HEK293 (cell line): ENCODE results near the gene EGFL8.

Experiments
- CTCF ChIA-PET: fragments of 350-600 bp; formaldehyde crosslinking; extraction: SDS; loops from one replicate; lab custom pipeline; 2021; ENCODE audit warnings: antibody characterized with exemption; lab: Yijun Ruan, JAX
- POLR2A ChIA-PET: fragments of 300-600 bp; formaldehyde crosslinking; extraction: SDS; loops from one replicate; lab custom pipeline; 2020; ENCODE audit warnings: antibody characterized with exemption, inconsistent platforms; lab: Yijun Ruan, JAX
- H3K27ac ChIP-seq: fragments of 200-500 bp; sonication (Bioruptor generic); 2 replicates; pipeline ENCODE4 v1.5.1; 2014; ENCODE audit warnings: low read depth, low read length, control low read depth, inconsistent platforms; ENCODE audit errors: extremely low read depth
- H3K36me3 ChIP-seq, 2 experiments: fragments of 200-500 bp in 1 of 2; sonication (Bioruptor generic) in 1 of 2; 1 replicate in 1 of 2; 2 replicates in 1 of 2; pipeline ENCODE4 v1.5.1; 2014 to 2017; ENCODE audit warnings: inconsistent platforms in 2 of 2, low read length in 2 of 2; ENCODE audit not compliant: control insufficient read depth in 2 of 2, insufficient read depth in 1 of 2
- H3K4me1 ChIP-seq: fragments of 200-500 bp; sonication (Bioruptor generic); 2 replicates; pipeline ENCODE4 v1.5.1; 2014; ENCODE audit warnings: mild to moderate bottlenecking, low read length, inconsistent platforms; ENCODE audit not compliant: control insufficient read depth, insufficient read depth
- H3K4me3 ChIP-seq: 2 replicates; pipeline ENCODE4 v1.5.1; 2011; ENCODE audit warnings: low read depth, mild to moderate bottlenecking, control low read depth, low read length, moderate library complexity
- H3K9me3 ChIP-seq: fragments of 200-500 bp; sonication (Bioruptor generic); 2 replicates; pipeline ENCODE4 v1.5.1; 2014; ENCODE audit warnings: low read depth, low read length, inconsistent platforms; ENCODE audit not compliant: control insufficient read depth, insufficient read depth
- SCRT2 ChIP-seq: fragments of 450-650 bp; formaldehyde crosslinking; IDR thresholded peaks from 2 replicates; pipeline ENCODE4 v1.5.1; 2016; ENCODE audit warnings: missing biosample characterization, missing genetic modification characterization
- YY1 ChIP-seq: fragments of 450-650 bp; formaldehyde crosslinking; IDR thresholded peaks from 2 replicates; pipeline ENCODE4 v1.5.1; 2018; ENCODE audit warnings: missing biosample characterization, missing genetic modification characterization
- YY2 ChIP-seq: fragments of 450-650 bp; formaldehyde crosslinking; IDR thresholded peaks from 2 replicates; pipeline ENCODE4 v1.5.1; 2016; ENCODE audit warnings: missing biosample characterization, missing genetic modification characterization
- ZBTB21 ChIP-seq: fragments of 450-650 bp; formaldehyde crosslinking; IDR thresholded peaks from 2 replicates; pipeline ENCODE4 v1.5.1; 2017; ENCODE audit warnings: missing biosample characterization, missing genetic modification characterization
- ZBTB7A ChIP-seq: fragments of 450-650 bp; formaldehyde crosslinking; IDR thresholded peaks from 2 replicates; pipeline ENCODE4 v1.5.1; 2016; ENCODE audit warnings: low read depth, missing biosample characterization, missing genetic modification characterization
- ZIC2 ChIP-seq: fragments of 450-650 bp; formaldehyde crosslinking; IDR thresholded peaks from 2 replicates; pipeline ENCODE4 v1.5.1; 2016; ENCODE audit warnings: missing biosample characterization, missing genetic modification characterization
- ZNF140 ChIP-seq: fragments of 450-650 bp; formaldehyde crosslinking; IDR thresholded peaks from 2 replicates; pipeline ENCODE4 v1.5.1; 2016; ENCODE audit warnings: missing biosample characterization, missing genetic modification characterization
- ZNF2 ChIP-seq: fragments of 450-650 bp; formaldehyde crosslinking; IDR thresholded peaks from 2 replicates; pipeline ENCODE4 v1.5.1; 2016; ENCODE audit warnings: missing biosample characterization, missing genetic modification characterization
- ZNF211 ChIP-seq: fragments of 450-650 bp; formaldehyde crosslinking; IDR thresholded peaks from 2 replicates; pipeline ENCODE4 v1.5.1; 2016; ENCODE audit warnings: low read depth, missing biosample characterization, missing genetic modification characterization
- ZNF239 ChIP-seq: fragments of 450-650 bp; formaldehyde crosslinking; IDR thresholded peaks from 2 replicates; pipeline ENCODE4 v1.5.1; 2016; ENCODE audit warnings: missing biosample characterization, missing genetic modification characterization
- ZNF324 ChIP-seq: fragments of 450-650 bp; formaldehyde crosslinking; IDR thresholded peaks from 2 replicates; pipeline ENCODE4 v1.5.1; 2016; ENCODE audit warnings: missing biosample characterization, missing genetic modification characterization
- ZNF391 ChIP-seq: fragments of 450-650 bp; formaldehyde crosslinking; IDR thresholded peaks from 2 replicates; pipeline ENCODE4 v1.5.1; 2016; ENCODE audit warnings: low read depth, missing biosample characterization, missing genetic modification characterization, borderline replicate concordance
- ZNF473 ChIP-seq: fragments of 450-650 bp; formaldehyde crosslinking; IDR thresholded peaks from 2 replicates; pipeline ENCODE4 v1.5.1; 2017; ENCODE audit warnings: missing biosample characterization, missing genetic modification characterization
- ZNF677 ChIP-seq: fragments of 450-650 bp; IDR thresholded peaks from 2 replicates; pipeline ENCODE4 v1.5.0; 2018; ENCODE audit warnings: missing biosample characterization, mild to moderate bottlenecking, missing genetic modification characterization, moderate library complexity
- ZNF76 ChIP-seq: fragments of 450-650 bp; formaldehyde crosslinking; IDR thresholded peaks from 2 replicates; pipeline ENCODE4; 2016; ENCODE audit warnings: low read depth, missing biosample characterization, missing genetic modification characterization, borderline replicate concordance
- ZNF785 ChIP-seq: fragments of 450-650 bp; formaldehyde crosslinking; IDR thresholded peaks from 2 replicates; pipeline ENCODE4 v1.5.1; 2016; ENCODE audit warnings: missing biosample characterization, missing genetic modification characterization
- ZNF837 ChIP-seq: fragments of 450-650 bp; formaldehyde crosslinking; IDR thresholded peaks from 2 replicates; pipeline ENCODE4 v1.5.1; 2016; ENCODE audit warnings: missing biosample characterization, missing genetic modification characterization
- ZSCAN16 ChIP-seq: fragments of 450-650 bp; formaldehyde crosslinking; IDR thresholded peaks from 2 replicates; pipeline ENCODE4 v1.5.1; 2016; ENCODE audit warnings: missing biosample characterization, missing genetic modification characterization
- ZXDB ChIP-seq: fragments of 450-650 bp; formaldehyde crosslinking; IDR thresholded peaks from 2 replicates; pipeline ENCODE4 v1.5.1; 2016; ENCODE audit warnings: missing biosample characterization, missing genetic modification characterization
- TF ChIP-seq, protein P1 (sequence below): fragments of 450-650 bp; formaldehyde crosslinking; IDR thresholded peaks from 2 replicates; pipeline ENCODE4 v1.5.1; 2016; ENCODE audit warnings: missing biosample characterization, missing genetic modification characterization
- TF ChIP-seq, protein P2 (sequence below): fragments of 450-650 bp; formaldehyde crosslinking; IDR thresholded peaks from 2 replicates; pipeline ENCODE4 v1.5.1; 2016; ENCODE audit warnings: missing biosample characterization, missing genetic modification characterization
- TF ChIP-seq, protein P3 (sequence below): fragments of 450-650 bp; formaldehyde crosslinking; IDR thresholded peaks from 2 replicates; pipeline ENCODE4 v1.5.1; 2017; ENCODE audit warnings: missing biosample characterization, missing genetic modification characterization
- TF ChIP-seq, protein P4 (sequence below): fragments of 450-650 bp; formaldehyde crosslinking; conservative IDR thresholded peaks from 2 replicates; pipeline ENCODE4 v1.5.1; 2016; ENCODE audit warnings: low read depth, missing biosample characterization, missing genetic modification characterization
- TF ChIP-seq, protein P5 (sequence below): fragments of 450-650 bp; formaldehyde crosslinking; IDR thresholded peaks from 2 replicates; pipeline ENCODE4 v1.5.1; 2016; ENCODE audit warnings: missing biosample characterization, missing genetic modification characterization

Gene EGFL8

DNA sequence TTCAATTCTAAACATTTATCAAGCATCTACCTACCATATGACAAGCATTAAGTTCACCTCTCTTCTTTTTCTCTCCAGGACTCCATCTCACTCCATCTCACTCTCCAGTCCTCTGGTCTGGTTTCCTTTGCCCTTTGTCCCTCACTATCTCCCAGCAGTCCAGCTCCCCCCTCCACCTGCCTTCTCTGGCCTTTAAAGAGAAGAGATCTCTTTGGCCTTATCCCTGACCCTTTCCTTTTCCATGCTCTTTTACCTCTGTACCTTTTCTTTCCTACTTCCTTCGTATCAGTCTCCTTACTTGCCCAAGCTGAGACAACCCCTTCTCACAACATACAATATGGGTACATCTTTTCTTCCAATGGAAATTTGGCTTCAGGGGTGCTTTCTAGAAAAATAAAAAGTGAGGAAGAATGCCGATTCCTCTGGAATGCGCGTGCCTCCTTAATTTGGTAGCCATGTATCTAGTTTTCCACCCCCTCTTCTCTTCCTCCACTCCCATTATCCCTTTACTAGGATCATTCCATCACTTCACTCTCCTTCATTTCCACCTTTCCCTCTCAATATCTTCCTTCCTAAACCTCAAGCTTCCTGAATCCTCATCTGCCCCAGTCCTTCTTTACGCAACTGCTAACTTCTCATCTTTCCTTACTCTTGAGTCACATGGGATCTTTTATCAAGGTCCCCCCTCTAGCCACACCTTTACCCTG lies 12.2 kb downstream of the EGFL8 start (continued):
- TF ChIP-seq ZNF239 (tag by site-specific recombination) (no peak), ZIC2 (tag by site-specific recombination) (no peak), ZNF473 (tag by site-specific recombination) (no peak), SCRT2 (tag by site-specific recombination) (no peak), YY1 (no peak), ZSCAN16 (no peak), YY2 (tag by site-specific recombination) (no peak), ZNF140 (tag by site-specific recombination) (no peak), ZNF211 (no peak), ZBTB7A (tag by site-specific recombination) (no peak), ZNF2 (tag by site-specific recombination) (peak; percentile 34; the same call in 1 of the 2 replicates), ZNF837 (tag by site-specific recombination) (no peak), ZNF391 (tag by site-specific recombination) (0 out of 2 replicates have a peak, but pooled peaks have one; percentile 44), ZNF324 (peak; percentile 48; the same call in 1 of the 2 replicates), ZBTB21 (tag by site-specific recombination) (no peak)
- TF ChIP-seq, protein P1, sequence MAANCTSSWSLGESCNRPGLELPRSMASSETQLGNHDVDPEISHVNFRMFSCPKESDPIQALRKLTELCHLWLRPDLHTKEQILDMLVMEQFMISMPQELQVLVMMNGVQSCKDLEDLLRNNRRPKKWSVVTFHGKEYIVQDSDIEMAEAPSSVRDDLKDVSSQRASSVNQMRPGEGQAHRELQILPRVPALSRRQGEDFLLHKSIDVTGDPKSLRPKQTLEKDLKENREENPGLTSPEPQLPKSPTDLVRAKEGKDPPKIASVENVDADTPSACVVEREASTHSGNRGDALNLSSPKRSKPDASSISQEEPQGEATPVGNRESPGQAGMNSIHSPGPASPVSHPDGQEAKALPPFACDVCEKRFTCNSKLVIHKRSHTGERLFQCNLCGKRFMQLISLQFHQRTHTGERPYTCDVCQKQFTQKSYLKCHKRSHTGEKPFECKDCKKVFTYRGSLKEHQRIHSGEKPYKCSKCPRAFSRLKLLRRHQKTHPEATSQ (tag by site-specific recombination), result no peak
- TF ChIP-seq, protein P2, sequence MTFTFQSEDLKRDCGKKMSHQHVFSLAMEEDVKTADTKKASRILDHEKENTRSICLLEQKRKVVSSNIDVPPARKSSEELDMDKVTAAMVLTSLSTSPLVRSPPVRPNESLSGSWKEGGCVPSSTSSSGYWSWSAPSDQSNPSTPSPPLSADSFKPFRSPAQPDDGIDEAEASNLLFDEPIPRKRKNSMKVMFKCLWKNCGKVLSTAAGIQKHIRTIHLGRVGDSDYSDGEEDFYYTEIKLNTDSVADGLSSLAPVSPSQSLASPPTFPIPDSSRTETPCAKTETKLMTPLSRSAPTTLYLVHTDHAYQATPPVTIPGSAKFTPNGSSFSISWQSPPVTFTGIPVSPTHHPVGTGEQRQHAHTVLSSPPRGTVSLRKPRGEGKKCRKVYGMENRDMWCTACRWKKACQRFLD (tag by site-specific recombination), result no peak

DNA sequence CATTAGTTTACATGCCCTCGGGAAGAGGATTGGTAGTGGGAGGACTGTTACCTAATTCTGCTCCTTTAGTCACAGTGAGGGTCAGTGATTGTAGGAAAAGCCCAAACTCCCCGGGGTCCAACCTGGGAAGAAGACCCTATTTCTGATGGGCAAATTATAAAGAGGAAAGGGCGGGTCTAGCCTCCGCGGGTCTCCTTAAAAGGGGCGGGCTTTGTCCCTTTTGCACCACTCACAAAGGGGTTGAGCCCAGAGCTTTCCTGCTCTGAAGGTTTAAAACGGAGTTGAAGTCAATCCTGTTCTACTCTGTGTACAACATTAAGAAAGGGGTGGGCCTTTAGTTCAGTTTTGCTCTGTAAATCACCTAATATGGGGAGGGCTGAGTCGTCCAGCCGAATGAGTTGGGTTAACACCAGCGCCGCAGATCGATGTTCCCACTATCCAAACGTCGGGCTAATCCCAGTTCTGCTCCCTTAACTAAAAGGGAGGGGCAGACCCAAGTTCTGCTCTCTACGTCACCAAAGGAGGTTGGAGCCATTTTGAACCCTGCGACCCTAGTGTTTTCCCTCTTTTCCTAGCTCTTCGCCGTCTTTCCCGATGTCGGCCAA lies 12.9 kb downstream of the EGFL8 start:
- peak overlapping the region; percentile 48 for H3K4me3 ChIP-seq
- no peaks in the 10 kb centered on the region for H3K9me3 ChIP-seq
- ChIA-PET CTCF (interaction anchor here (0.6 to 1.6 kb wide), 7 partner anchors 12 to 77 kb away, joined by 3 to 15 read pairs (median 5); no protein-coding TSS in a partner anchor), POLR2A (interaction anchor here (0.6 to 2.5 kb wide), 14 partner anchors 8 to 795 kb away, joined by 3 to 38 read pairs (median 6); partner anchors contain the start of genes ATF6B, EGFL8, FKBPL and GPSM3)
- H3K36me3 ChIP-seq, result peaks cover 0 to 32% of the 10 kb centered on the region in 2 experiments; a peak in 2 of 3 replicates
- peaks cover 14% of the 10 kb centered on the region for H3K4me1 ChIP-seq
- H3K27ac ChIP-seq, result peak overlapping the region; percentile 80
- no peak for TF ChIP-seq SCRT2 (tag by site-specific recombination)
- TF ChIP-seq ZNF76, result peak; percentile 39; the same call in 1 of the 2 replicates
- TF ChIP-seq, protein P3, sequence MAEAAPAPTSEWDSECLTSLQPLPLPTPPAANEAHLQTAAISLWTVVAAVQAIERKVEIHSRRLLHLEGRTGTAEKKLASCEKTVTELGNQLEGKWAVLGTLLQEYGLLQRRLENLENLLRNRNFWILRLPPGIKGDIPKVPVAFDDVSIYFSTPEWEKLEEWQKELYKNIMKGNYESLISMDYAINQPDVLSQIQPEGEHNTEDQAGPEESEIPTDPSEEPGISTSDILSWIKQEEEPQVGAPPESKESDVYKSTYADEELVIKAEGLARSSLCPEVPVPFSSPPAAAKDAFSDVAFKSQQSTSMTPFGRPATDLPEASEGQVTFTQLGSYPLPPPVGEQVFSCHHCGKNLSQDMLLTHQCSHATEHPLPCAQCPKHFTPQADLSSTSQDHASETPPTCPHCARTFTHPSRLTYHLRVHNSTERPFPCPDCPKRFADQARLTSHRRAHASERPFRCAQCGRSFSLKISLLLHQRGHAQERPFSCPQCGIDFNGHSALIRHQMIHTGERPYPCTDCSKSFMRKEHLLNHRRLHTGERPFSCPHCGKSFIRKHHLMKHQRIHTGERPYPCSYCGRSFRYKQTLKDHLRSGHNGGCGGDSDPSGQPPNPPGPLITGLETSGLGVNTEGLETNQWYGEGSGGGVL (tag by site-specific recombination), result no peak
- TF ChIP-seq, protein P4, sequence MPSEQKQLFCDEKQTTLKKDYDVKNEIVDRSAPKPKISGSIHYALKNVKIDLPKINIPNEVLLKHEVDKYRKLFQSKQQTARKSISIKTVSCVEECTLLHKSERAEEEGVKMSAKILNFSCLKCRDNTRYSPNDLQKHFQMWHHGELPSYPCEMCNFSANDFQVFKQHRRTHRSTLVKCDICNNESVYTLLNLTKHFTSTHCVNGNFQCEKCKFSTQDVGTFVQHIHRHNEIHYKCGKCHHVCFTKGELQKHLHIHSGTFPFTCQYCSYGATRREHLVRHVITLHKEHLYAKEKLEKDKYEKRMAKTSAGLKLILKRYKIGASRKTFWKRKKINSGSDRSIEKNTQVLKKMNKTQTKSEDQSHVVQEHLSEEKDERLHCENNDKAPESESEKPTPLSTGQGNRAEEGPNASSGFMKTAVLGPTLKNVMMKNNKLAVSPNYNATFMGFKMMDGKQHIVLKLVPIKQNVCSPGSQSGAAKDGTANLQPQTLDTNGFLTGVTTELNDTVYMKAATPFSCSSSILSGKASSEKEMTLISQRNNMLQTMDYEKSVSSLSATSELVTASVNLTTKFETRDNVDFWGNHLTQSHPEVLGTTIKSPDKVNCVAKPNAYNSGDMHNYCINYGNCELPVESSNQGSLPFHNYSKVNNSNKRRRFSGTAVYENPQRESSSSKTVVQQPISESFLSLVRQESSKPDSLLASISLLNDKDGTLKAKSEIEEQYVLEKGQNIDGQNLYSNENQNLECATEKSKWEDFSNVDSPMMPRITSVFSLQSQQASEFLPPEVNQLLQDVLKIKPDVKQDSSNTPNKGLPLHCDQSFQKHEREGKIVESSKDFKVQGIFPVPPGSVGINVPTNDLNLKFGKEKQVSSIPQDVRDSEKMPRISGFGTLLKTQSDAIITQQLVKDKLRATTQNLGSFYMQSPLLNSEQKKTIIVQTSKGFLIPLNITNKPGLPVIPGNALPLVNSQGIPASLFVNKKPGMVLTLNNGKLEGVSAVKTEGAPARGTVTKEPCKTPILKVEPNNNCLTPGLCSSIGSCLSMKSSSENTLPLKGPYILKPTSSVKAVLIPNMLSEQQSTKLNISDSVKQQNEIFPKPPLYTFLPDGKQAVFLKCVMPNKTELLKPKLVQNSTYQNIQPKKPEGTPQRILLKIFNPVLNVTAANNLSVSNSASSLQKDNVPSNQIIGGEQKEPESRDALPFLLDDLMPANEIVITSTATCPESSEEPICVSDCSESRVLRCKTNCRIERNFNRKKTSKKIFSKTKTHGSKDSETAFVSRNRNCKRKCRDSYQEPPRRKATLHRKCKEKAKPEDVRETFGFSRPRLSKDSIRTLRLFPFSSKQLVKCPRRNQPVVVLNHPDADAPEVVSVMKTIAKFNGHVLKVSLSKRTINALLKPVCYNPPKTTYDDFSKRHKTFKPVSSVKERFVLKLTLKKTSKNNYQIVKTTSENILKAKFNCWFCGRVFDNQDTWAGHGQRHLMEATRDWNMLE (tag by site-specific recombination), result 0 out of 2 replicates have a peak, but pooled peaks have one; percentile 11
- TF ChIP-seq ZXDB (tag by site-specific recombination), result peak; percentile 52; the same call in 1 of the 2 replicates
- TF ChIP-seq ZNF785 (tag by site-specific recombination), result no peak
- TF ChIP-seq, protein P5, sequence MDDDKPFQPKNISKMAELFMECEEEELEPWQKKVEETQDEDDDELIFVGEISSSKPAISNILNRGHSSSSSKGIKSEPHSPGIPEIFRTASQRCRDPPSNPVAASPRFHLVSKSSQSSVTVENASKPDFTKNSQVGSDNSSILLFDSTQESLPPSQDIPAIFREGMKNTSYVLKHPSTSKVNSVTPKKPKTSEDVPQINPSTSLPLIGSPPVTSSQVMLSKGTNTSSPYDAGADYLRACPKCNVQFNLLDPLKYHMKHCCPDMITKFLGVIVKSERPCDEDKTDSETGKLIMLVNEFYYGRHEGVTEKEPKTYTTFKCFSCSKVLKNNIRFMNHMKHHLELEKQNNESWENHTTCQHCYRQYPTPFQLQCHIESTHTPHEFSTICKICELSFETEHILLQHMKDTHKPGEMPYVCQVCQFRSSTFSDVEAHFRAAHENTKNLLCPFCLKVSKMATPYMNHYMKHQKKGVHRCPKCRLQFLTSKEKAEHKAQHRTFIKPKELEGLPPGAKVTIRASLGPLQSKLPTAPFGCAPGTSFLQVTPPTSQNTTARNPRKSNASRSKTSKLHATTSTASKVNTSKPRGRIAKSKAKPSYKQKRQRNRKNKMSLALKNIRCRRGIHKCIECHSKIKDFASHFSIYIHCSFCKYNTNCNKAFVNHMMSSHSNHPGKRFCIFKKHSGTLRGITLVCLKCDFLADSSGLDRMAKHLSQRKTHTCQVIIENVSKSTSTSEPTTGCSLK (tag by site-specific recombination), result no peak
- no peak for TF ChIP-seq ZNF677
